HepG2 (cell line): Measurements from ENCODE around the gene INF2. TPM values are rescaled to one million over a fixed set of nuclear protein-coding genes. Genes with fewer than 3 reads are reported as not detected.

Source experiments
- ATAD3A ChIP-seq: sonication (generic); formaldehyde crosslinking; IDR thresholded peaks from 2 replicates; pipeline ENCODE4 v1.4.0; 2020; ENCODE audit warnings: missing genetic modification reagents
- CAMTA2 ChIP-seq: sonication (generic); formaldehyde crosslinking; IDR thresholded peaks from 2 replicates; pipeline ENCODE4 v1.4.0; 2020; ENCODE audit warnings: mild to moderate bottlenecking, missing genetic modification reagents, borderline replicate concordance
- CHD4 ChIP-seq: fragments of 200-600 bp; sonication (generic); IDR thresholded peaks from 2 replicates; pipeline ENCODE4 v1.7.0; 2017; ENCODE audit warnings: mild to moderate bottlenecking, low read length, borderline replicate concordance
- DNMT1 ChIP-seq: sonication (generic); formaldehyde crosslinking; IDR thresholded peaks from 2 replicates; pipeline ENCODE4 v1.5.1; 2020; ENCODE audit warnings: mild to moderate bottlenecking, missing genetic modification reagents
- GATAD1 ChIP-seq: IDR thresholded peaks from 2 replicates; pipeline ENCODE4 v1.6.1; 2016; ENCODE audit warnings: missing genetic modification reagents, missing compliant biosample characterization
- HMGXB3 ChIP-seq: sonication (generic); formaldehyde crosslinking; IDR thresholded peaks from 2 replicates; pipeline ENCODE4 v1.4.0; 2020; ENCODE audit warnings: missing genetic modification reagents, borderline replicate concordance
- MEF2D ChIP-seq: sonication (generic); formaldehyde crosslinking; IDR thresholded peaks from 2 replicates; pipeline ENCODE4 v1.5.1; 2020; ENCODE audit warnings: mild to moderate bottlenecking, missing genetic modification reagents
- MTERF4 ChIP-seq: sonication (generic); formaldehyde crosslinking; IDR thresholded peaks from 2 replicates; pipeline ENCODE4 v1.8.0; 2023; ENCODE audit warnings: mild to moderate bottlenecking, missing genetic modification reagents
- NR0B2 ChIP-seq: sonication (generic); formaldehyde crosslinking; IDR thresholded peaks from 2 replicates; pipeline ENCODE4 v1.4.0; 2020; ENCODE audit warnings: mild to moderate bottlenecking, missing genetic modification reagents
- RELA ChIP-seq: sonication (generic); formaldehyde crosslinking; IDR thresholded peaks from 2 replicates; pipeline ENCODE4 v1.4.0; 2020; ENCODE audit warnings: missing genetic modification reagents
- SMAD1 ChIP-seq: sonication (generic); formaldehyde crosslinking; IDR thresholded peaks from 2 replicates; pipeline ENCODE4 v1.4.0; 2020; ENCODE audit warnings: missing genetic modification reagents, low read depth, mild to moderate bottlenecking, borderline replicate concordance
- SMYD3 ChIP-seq: sonication (generic); formaldehyde crosslinking; IDR thresholded peaks from 2 replicates; pipeline ENCODE4 v1.8.1; 2023; ENCODE audit warnings: mild to moderate bottlenecking, missing genetic modification reagents
- TBL1XR1 ChIP-seq: fragments of 150-350 bp; IDR thresholded peaks from 2 replicates; pipeline ENCODE4 v1.6.1; 2014; ENCODE audit warnings: borderline replicate concordance, low read length; ENCODE audit not compliant: partially characterized antibody
- ZNF484 ChIP-seq: sonication (generic); formaldehyde crosslinking; IDR thresholded peaks from 2 replicates; pipeline ENCODE4 v1.5.1; 2020; ENCODE audit warnings: mild to moderate bottlenecking, low read depth, missing genetic modification reagents, borderline replicate concordance
- ZNF496 ChIP-seq: sonication (generic); formaldehyde crosslinking; IDR thresholded peaks from 2 replicates; pipeline ENCODE4 v1.8.1; 2023; ENCODE audit warnings: mild to moderate bottlenecking, moderate library complexity, missing genetic modification reagents; ENCODE audit not compliant: insufficient replicate concordance
- ZNF572 ChIP-seq: sonication (generic); formaldehyde crosslinking; IDR thresholded peaks from 2 replicates; pipeline ENCODE4 v1.5.1; 2020; ENCODE audit warnings: mild to moderate bottlenecking, missing genetic modification reagents
- ZNF720 ChIP-seq: sonication (generic); formaldehyde crosslinking; IDR thresholded peaks from 2 replicates; pipeline ENCODE4 v1.4.0; 2020; ENCODE audit warnings: missing genetic modification reagents
- polyA plus RNA-seq, 8 experiments: library from polyadenylated mRNA; depleted of rRNA in 3 of 8; stranded (reverse) in 7 of 8; unstranded in 1 of 8; fragments of >200 nt; fragmentation: Illumina TruSeq in 4 of 8; extraction: Trizol in 4 of 8; gene quantifications; 2 replicates each; pipeline versions ENCODE4 v1.2.1 to v1.2.3, GENCODE V29; 2011 to 2016; ENCODE audit warnings: low read depth in 4 of 8, missing spikeins in 1 of 8, mixed read lengths in 1 of 8; ENCODE audit not compliant: insufficient read depth in 1 of 8
- total RNA-seq, 5 experiments: library from RNA; depleted of rRNA; stranded (reverse); fragments of >200 nt; fragmentation: Illumina TruSeq; extraction: Trizol; gene quantifications; 2 replicates each; pipeline ENCODE4 v1.2.3, GENCODE V29; 2016; ENCODE audit warnings: low read depth in 1 of 5

INF2 gene
- total and polyA plus RNA-seq, 2 of the 13 experiments (the other 11 are each of a cell fraction or from before 2014, with no cell fraction given), result 16.4 to 26.4 TPM

GRCh38 chr14:104735830-104736642 lies 46.6 kb downstream of the INF2 start (continued):
- TF ChIP-seq GATAD1, result peak; percentile 68; the same call in 1 of the 2 replicates
- TF ChIP-seq NR0B2 (CRISPR knock-in tag), result no peak
- TF ChIP-seq SMYD3 (CRISPR knock-in tag), result no peak
- TF ChIP-seq CAMTA2 (CRISPR knock-in tag), result no peak
- peak; percentile 65; the same call in 1 of the 2 replicates for TF ChIP-seq ATAD3A (CRISPR knock-in tag)
- TF ChIP-seq MEF2D (CRISPR knock-in tag), result peak; percentile 97
- no peak for TF ChIP-seq TBL1XR1
- TF ChIP-seq ZNF484 (CRISPR knock-in tag), result no peak
- TF ChIP-seq ZNF496 (CRISPR knock-in tag), result no peak
- TF ChIP-seq ZNF572 (CRISPR knock-in tag), result 0 out of 2 replicates have a peak, but pooled peaks have one; percentile 52
- TF ChIP-seq HMGXB3 (CRISPR knock-in tag), result peak; percentile 73
- peak; percentile 82; the same call in 1 of the 2 replicates for TF ChIP-seq MTERF4 (CRISPR knock-in tag)
- TF ChIP-seq DNMT1, result no peak
- peak; percentile 45; the same call in 1 of the 2 replicates for TF ChIP-seq CHD4
- no peak for TF ChIP-seq ZNF720
- TF ChIP-seq SMAD1 (CRISPR knock-in tag), result no peak; the same call in 1 of the 2 replicates
- TF ChIP-seq RELA (CRISPR knock-in tag), result no peak
